Non-pigmented ciliary epithelial cell (primary cell): ENCODE data around the gene ABI2.
A peak's percentile ranks its signal among the peaks of the same experiment; 100 is the strongest.

Experiments used
- DNase-seq: peaks from one replicate; pipeline ENCODE4 v3.0.0-alpha.2; 2010; ENCODE audit warnings: low read depth

ABI2 gene

DNA sequence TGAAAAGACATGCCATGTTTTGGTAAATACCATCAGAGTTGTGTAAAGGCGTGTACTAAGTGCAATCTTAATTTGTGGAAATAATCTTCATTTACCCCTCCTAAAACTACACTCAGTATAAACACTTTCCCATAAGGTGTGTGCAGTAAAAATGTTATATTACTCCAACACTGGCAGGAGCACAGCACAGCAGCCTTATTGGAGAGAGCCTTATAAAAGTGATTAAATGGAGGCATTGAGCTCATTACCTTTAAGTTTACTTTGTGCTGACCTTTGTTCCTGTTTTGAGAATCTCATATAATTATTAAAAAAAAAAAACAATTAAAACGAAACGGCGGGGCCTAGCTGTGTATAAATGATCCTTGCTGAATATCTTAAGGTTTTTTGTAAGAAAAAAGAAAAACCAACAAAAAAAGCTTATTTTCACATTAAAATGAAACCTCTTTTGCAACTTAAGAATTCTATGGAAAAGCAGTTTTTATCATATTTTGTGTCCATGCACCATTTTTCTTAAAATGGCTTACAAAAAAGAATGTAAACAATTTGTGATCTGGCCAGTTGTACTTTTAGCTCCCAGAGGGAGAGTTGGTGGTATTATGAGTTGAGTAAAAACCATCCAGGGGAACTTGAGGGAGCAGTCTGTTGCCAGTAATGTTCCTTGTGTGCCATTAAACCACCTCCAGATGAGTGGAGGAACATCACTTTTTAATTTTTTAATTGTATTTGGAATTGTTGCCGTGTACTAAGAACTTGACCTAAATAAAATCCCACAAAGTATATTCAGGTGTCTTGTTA lies 103.4 kb downstream of the ABI2 start:
- DNase-seq, result no peak

DNA sequence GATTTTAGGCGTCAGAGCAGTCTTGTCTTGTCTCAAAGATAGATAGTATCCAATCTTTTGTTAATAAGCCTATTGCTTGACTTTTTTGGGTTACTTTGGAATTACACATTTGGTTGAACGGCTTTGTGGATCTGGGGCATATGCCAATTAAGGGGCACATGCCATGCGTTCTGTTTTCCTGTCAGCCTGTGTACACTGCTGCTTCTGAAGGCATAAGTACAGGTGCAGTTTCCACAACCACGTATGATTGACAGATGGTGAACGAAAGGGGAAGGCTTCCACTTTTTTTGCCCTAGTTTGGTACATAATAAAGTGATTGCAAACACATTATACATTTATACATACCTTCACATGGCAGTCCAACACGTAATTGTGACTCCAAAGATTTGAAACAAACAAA lies 104.6 kb downstream of the ABI2 start:
- DNase-seq, result no peak

DNA sequence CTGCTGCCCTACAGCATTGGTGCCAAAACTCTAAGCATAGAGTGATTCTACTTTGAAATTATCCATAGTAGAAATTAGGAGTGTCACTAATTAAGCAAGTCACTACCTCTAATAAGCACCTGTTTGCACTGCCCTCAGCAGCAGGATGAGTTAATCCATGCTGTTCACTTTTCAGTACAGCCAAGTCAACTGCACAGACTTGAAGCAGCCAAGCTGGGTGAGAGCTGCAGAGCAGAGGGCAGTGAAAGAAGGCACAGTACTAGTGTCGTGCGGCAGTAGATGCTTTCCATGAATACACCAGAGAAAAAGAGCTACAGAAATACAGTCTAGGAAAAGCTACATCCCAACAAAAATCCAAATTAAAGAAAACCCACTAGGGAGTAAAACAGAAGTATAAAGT lies 108.3 kb downstream of the ABI2 start:
- DNase-seq, result no peak

DNA sequence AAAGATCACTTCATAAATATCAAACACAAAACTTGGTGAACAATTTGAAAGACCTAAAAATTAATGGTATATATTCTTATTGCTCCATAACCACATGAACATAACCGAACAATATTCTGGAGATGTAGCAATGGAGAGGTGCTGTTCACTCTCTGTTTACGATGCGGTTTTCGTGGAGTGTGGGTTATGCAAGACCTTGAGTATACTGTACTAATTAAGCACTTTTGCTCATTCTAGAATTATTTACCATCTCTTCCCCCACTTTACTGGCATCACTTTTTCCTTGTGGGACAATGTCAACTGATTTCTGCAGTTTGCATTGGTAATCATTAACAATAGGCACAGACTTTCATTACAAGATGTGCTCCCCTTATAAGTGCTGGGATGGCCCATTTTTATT lies 109.3 kb downstream of the ABI2 start:
- no peak for DNase-seq

DNA sequence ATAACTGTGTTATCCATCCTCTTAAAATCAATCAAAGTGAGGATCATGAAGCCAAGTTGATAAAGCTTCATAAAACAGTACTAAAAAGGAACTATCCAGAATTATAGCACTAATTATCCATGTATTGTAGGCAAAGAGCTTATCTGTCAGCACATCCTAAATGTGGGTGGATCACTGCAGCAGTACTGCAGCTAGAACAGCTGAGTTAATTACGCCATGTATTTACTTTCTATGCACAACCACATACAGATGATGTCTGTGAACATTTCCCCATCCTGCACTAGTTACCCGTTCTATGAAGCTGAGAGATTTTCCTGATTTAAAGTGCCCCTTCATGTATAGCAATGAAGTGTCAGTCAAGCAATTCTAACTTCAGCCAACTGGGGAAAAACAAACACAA lies 110.3 kb downstream of the ABI2 start:
- DNase-seq, result no peak

DNA sequence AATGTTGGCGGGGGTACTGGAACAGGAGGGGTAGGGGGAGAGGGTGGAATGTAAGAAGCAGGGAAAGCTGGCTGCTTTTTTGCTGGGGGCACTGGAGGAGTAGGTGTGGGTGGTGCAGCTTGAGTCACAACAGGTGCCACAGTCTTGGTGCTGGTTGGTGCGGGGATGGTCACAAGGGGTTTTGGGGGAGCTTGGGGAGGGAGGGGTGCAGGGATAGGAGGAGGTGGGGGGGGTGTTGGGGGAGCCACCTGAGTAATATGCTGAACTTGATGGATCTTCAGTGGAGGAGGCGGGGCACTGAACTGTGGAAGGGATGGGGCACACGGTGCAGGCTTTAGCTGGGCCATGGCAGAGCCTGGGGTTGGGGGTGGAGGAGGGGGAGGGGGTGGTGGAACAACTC lies 112.5 kb downstream of the ABI2 start:
- DNase-seq, result no peak

DNA sequence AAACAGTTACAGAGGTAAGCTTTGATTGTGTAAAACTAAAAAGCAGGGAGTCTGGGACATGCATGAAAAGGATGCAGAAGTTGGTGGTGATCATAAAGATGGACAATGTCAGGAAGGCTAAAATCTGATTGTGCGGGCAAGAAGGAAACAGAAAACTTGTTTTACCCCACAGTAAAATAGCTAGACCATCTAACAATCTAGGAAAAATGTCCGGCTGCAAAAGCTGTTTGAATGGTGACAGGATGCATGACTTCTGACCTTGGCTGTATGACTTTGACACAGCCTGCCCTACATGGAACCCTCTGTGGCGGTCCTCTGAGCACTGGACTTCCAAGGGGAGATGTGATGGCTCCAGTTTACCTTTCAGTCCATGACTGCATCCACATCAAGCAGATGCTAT lies 113.3 kb downstream of the ABI2 start:
- no peak for DNase-seq

DNA sequence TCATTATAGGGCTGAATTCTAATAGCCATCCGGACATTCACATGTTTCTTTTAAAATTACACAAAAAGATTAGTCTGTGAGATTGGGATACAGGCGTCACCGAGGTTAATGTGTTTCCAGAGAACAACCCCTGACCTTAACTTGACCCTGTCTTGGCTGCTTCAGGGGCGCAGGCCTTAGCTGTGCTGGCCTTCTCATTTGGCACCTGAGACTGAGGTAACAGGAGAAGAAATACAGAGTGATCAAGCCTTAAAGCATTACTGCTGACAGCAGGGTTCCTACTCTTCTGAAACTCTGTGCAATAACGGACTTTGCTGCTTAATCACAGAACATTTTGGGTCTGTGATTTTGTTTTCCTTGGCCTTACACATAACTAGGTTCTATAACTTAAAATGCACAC lies 114.3 kb downstream of the ABI2 start:
- no peak for DNase-seq

DNA sequence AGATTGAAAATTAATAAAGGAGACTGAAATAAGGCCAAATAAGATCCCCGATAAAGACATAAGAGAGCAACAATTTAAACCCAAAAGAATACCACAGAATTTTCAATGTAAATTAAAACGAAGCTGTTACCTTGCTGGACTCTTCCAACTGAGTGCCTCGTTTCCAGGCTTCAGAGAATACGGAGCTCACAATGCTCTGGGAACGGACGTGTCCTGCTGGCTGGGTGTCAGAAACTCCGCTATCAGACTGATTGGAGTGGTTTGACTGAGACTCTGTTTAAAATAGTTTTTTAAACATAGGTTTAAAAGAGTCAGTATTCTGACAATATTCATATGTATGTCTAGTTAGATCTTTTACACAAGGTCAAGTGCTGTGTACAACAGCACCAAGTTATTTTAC lies 116.5 kb downstream of the ABI2 start:
- no peak for DNase-seq

DNA sequence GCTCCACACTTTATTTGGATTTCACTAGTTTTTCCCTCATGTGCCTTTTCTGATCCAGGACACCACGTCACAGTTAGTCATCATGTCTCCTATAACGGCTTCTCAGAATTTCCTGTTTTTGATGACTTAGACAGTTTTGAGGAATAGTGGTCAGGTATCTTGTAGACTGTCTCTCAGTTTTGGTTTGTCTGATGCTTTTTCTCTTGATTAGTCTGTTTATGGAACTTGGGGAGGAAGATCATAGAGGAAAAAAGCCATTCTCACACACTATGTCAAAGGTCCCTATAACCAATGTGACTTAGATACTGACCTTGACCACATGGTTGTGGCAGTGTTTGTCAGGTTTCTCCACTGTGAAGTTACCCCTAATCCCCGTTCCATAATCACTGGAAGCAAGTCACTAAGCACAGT lies 117.9 kb downstream of the ABI2 start:
- peak; percentile 49 for DNase-seq

DNA sequence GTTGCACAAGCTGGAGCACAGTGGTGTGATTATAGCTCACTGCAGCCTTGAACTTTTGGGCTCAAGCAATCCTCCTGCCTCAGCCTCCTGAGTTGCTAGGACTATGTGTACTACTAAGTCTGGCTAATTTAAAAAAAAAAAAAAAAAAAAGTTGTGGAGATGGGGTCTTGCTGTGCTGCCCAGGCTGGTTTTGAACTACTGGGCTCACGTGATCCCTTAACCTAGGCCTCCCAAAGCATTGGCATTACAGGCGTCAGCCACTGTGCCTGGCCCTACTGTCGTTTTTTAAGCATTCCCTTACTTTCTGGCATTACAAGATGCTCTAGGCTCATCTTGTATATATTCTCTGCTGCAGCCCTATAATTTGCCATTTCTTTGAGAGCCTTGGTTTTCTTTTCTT lies 118.6 kb downstream of the ABI2 start:
- DNase-seq, result no peak

DNA sequence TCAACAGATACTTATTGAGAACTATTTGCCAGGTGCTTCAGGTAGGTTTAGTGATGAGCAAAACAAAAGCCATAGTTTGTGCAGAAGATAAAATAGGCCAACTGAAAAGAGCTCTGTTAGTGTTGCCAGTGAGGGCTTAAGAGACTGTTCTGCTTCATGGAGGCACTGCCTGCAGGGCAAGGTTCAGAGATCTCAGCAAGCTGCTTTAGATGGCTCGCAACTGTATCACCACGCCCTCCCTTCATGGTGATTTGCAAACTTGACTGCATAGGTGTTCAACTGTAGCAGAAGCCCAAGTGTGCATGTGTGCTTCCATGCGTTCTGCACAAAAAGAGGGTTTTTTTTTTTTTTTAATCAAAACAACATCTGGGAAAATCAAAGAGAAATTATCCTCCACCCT lies 122.4 kb downstream of the ABI2 start:
- no peak for DNase-seq

DNA sequence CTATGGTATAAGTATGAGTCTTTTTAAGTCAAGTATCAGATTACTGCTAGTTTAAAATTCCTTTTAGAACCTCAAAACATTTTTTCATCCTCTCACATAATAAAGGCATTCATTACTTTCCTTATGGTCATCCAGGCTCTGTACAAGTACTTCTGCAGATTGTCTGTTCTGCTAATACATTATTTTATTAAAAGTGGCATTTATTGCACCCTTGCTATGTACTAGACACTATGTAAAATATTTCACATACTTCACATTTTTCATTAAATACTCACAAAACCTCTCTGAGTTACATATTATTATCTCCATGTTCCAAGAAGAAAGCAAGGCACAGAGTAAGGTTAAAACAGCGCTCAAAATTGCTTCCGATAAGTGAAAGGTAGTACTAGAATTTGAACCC lies 122.8 kb downstream of the ABI2 start:
- peak; percentile 4 for DNase-seq

DNA sequence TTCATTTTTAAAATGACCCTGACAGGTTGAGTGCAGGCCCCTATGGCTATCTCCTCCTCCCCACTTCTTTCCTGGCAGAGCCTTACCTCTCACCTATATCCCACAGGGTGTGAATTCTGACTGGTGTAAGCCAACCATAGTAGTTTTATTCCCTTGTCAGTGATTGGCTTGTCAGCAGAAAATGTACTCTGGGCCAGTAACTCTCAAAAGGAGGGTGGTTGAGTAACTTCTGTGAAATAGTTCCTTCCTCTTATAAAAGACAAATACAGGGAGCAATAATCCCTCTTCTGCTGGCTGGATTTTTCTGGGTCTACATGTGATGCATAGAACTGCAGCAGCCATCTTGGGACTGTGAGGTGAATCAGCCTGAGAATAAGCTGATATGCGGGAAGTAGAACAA lies 123.5 kb downstream of the ABI2 start:
- DNase-seq, result peak; percentile 5

DNA sequence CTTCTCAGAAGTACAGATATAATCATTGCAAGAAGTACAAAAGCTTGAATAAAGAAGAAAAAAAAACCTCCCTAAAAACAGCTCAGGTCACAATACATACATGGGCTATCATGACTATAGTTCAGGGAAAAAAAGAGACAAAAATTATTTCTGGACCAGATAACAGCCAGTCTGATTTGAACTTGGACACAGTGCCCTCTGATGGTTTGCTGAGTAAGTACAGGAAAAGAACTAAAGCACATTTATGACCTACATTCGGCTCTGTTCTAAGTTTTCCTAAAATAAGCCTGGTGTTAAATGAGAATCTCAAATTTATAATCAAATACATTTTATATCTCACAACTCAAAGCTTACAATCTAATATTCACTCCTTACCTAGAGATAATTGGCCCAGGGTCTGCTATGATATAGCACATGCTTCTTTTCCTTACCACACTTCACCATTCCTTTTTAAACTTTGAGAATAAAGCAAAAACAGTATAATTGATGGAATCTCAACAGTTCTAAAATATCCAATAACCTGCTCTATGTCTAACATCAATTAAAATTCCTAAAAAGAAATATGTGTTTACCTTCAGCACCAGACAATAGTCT lies 125.8 kb downstream of the ABI2 start:
- DNase-seq, result peak; percentile 24

DNA sequence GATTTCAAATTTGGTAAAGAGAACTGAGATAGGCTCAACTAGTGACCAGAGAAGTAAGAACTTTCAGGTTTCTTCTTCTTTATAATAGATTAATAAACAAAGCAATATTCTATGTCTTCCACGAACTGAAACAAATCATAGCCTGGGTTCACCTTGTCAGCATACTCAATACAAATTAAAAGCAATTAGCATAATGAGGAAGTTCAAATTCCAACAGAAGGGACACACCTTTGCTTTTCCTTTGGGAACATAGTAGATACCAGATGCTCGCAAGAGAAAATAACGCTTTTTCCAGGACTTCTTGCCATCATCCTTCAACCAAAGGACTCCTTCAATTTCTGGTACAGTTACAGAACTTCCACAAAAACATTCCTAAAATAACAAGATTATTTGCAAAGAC lies 127.0 kb downstream of the ABI2 start:
- no peak for DNase-seq

DNA sequence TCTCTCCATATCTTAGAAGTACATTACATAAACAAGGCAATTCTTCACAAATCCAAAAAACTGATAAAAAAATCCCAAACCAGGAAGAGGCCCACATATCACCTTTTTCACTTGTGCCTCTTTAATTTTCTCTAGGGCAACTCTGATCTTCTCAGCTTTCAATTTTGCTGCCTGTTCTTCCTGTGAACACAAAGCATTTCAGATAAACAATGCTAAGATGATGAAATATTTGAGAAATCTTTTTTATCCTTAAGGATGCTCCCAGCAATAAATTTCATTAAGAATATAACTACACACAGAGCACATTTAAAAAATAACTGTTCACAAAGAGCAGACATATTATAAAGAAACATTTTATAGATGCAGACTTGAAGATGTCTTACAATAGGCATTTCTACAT lies 133.6 kb downstream of the ABI2 start:
- no peak for DNase-seq

DNA sequence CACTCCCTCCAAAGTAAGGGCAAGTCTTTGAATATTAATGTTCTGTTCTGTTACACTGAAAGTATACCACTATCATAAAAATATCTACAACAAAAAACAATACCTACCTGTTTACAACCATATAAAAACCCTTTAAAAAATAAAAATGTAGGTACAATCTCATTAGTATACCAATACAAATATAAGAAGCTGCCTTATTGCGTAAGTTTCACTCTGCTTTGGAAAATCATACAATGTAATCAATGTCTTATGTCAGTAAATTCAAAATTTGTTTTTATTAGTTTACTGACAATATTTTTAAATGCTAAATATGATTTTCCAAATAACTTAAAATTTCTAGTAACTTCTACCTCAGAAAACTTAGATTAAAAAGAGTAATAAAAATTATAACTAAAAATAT lies 134.1 kb downstream of the ABI2 start:
- no peak for DNase-seq

DNA sequence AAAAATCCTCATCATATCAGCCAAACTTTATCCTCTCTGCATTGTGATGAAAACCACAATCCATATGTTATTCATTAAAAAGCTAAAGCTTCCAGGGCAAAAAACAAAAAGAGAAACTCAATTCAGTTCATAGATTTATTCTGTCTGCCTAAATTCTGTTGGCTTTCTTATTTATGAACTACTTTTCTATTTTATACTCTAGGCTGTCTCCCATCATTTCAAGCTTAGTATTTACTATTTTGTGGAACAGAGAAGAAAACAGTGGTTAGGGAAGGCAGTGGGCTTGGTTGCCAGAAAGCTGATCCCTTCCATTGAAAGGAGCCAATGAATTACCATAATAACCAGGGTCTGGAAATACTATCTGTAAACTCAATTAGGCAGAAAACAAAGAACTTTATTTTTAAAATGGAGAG lies 135.1 kb downstream of the ABI2 start:
- no peak for DNase-seq

DNA sequence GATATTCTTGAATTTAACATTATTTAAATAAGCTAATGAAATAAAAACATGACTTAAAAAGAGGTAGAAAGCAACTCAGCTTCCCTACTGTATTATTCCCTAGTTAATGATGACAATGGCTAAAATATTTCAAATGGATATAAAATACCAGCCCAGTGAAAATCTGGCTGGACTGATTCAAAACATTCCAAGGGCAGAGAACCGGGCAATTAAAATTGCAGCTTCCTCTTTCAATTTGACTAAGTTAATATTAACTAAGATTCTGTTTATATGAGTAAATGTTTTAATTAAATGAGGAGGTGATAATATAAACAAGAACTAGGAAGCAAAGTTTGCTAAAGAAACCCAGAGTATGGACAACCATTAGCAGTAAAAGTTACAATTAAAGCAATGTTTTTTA lies 141.4 kb downstream of the ABI2 start:
- no peak for DNase-seq

DNA sequence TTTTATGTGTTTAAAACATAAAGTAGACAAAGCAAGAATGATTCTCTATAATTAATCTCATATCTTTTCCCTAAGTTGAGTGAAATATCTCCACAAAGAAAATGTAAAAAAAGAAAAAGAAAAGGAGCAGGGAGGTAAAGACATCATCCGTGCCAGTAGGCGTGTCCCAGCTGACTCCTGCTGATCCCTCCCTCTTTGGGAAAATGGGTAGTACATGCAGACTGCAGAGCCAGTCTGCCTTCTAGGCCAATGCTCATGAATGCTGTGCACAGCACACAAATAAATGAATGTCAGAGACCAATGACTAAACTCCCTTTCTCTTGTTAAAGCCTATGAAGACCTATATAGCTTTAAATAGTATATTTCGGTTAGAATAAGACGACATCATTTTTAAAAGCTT lies 142.2 kb downstream of the ABI2 start:
- DNase-seq, result no peak

DNA sequence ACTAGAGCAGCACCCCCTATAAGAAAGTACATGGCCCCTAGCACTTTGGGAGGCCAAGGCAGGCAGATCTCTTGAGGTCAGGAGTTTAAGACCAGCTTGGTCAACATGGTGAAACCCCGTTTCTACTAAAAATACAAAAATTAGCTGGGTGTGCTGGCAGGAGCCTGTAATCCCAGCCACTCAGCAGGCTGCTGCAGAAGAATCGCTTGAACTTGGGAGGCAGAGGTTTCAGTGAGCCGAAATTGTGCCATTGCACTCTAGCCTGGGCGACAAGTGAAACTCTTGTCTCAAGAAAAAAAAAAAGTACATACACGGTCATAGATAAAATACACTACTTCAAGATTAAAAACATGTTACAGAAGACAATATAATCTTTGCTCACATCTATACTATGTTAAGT lies 143.1 kb downstream of the ABI2 start:
- no peak for DNase-seq

DNA sequence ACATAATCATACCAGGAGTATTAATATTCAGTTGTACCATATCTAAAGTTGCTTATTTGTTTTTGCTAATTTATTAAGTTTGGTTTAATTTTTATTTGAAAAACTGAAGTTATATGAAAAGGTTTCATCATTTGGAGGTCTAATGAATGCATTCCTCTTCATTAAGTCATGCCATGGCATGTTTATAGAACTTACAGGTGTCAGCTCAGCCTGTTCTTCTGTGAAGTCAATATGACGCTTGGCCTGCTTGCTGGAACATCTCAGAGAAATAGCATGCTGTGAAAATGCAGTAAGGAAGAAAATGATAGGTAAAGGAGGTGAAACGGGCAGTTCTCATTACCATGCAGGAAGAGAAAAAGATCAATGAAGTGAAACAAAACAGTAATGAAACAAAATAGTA lies 148.7 kb downstream of the ABI2 start:
- DNase-seq, result no peak

DNA sequence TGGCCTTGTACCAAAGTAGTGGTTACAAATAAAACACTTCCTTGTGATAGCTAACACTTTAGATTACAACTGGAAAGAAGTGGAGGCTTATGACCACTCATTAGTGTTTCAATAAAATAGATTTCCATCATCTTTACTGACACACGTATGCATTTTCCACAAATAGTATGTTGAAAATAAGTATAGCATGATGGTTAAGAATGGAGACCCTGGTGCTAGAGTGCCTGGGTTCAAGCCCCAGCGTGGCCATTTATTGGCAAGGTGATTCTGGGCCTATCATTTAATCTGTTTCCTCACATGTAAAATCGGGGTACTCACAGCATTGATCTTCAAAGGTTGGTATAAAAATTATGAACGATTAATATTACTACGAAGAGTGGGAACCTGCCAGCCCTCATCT lies 152.4 kb downstream of the ABI2 start:
- no peak for DNase-seq
